Esophagus squamous epithelium (tissue), 5 donors: ENCODE data around the gene JAML. TPM values are rescaled to one million over a fixed set of nuclear protein-coding genes. Genes with fewer than 3 reads are reported as not detected.

Experiments
- DNase-seq: peaks from one replicate; lab custom pipeline; 2025; lab: John Stamatoyannopoulos, UW
- H3K27ac ChIP-seq, 4 donors: fragments of 200-600 bp; sonication (generic); one replicate each; pipeline ENCODE4 v1.5.1; 2016 to 2019; ENCODE audit warnings: mild to moderate bottlenecking in 1 of 4
- H3K27me3 ChIP-seq, 4 donors: fragments of 200-600 bp; sonication (generic); 1 replicate in 3 of 4; 2 replicates in 1 of 4; pipeline versions ENCODE4 v1.5.1 to v1.6.0; 2017 to 2021; ENCODE audit warnings: antibody characterized with exemption in 1 of 4
- H3K36me3 ChIP-seq, 3 donors: fragments of 200-600 bp; sonication (generic); one replicate each; pipeline ENCODE4 v1.5.1; 2016 to 2019
- H3K4me1 ChIP-seq, 3 donors: fragments of 200-600 bp; sonication (generic); one replicate each; pipeline ENCODE4 v1.5.1; 2017 to 2019
- H3K4me3 ChIP-seq, 4 donors: fragments of 200-600 bp; sonication (generic); 1 replicate in 3 of 4; 2 replicates in 1 of 4; pipeline ENCODE4 v1.5.1; 2016 to 2019; ENCODE audit warnings: mild to moderate bottlenecking in 2 of 4, moderate library complexity in 1 of 4
- H3K9me3 ChIP-seq, 3 donors: fragments of 200-600 bp; sonication (generic); one replicate each; pipeline ENCODE4 v1.5.1; 2016 to 2019
- POLR2A ChIP-seq, 4 donors: fragments of 450-650 bp; IDR thresholded peaks; one replicate each; pipeline ENCODE4 v1.6.1; 2017; ENCODE audit warnings: antibody characterized with exemption in 4 of 4, mild to moderate bottlenecking in 4 of 4, moderate library complexity in 3 of 4
- WGBS, 2 donors: methylation state at CpG; one replicate each; pipeline ENCODE4 v1.1.5; 2018; 5-methylcytosine and 5-hydroxymethylcytosine counted together
- intact Hi-C: fragments of 100-400 bp; cut with DNase I; formaldehyde crosslinking; loops from one replicate; pipeline ENCODE4 v1.15.0; 2022
- total RNA-seq, 4 donors: library from RNA; depleted of rRNA; stranded (reverse); fragments of >200 nt; gene quantifications; one replicate each; pipeline ENCODE4 v1.1.0, GENCODE V29; 2016
- TF ChIP-seq, protein P1 (sequence below), 6 experiments: fragments of 450-650 bp in 4 of 6; fragments of 200-600 bp in 2 of 6; sonication (generic) in 2 of 6; IDR thresholded peaks; one replicate each; pipeline ENCODE4 v1.5.1; 2016 to 2019; ENCODE audit warnings: antibody characterized with exemption in 6 of 6, mild to moderate bottlenecking in 4 of 6, moderate library complexity in 4 of 6
- donor health status: DM: yes; HTN: yes; CAD: no.

The JAML gene
- total RNA-seq, 4 donors from 2014 or later = 2.2 to 17.9 (median 9.5) TPM

DNA sequence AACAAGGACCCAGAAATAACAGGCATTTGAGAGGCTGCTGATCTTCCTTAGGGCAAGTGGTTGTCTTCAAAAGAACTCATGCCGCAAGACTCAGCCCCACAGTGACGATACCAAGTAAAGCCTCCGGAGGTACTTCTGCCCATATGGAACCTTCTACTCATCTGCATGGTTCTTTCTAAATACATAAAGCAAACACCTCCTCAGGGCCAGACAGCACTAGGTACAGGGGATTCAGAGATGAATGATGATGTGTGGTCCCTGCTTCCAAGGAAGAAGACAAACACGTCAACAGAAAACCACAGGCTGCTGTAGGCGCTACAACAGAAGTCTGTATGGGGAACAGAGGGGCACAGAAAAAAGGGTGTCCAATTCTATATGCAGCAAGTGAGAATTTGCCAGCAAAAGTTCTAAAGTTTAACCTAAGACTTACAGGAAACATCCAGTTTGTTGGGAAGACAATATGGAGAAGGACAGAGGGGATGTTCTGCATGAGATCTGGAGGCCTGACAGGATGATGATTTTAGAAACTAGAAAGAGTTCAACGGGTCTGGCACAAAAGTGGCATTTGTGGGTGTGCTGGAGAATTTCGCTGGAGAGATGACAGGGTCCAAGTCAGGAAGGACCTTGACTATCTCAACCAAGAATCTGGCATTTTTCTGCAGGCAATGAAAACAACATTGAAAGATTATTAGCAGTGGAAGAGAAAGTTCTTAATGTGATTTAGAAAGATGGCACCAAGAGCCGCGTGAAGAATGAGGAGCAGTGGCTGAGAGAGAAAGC lies 23.7 kb downstream of the JAML start:
- no peak for DNase-seq
- peaks cover 0 to 14% (median 7%) of the 10 kb centered on the region in 3 donors for H3K4me1 ChIP-seq
- WGBS, 2 donors = 80 to 89% methylated on average over 9 of the region's 9 CpGs
- H3K36me3 ChIP-seq = no peaks in the 10 kb centered on the region
- H3K9me3 ChIP-seq = no peaks in the 10 kb centered on the region
- TF ChIP-seq, protein P1, sequence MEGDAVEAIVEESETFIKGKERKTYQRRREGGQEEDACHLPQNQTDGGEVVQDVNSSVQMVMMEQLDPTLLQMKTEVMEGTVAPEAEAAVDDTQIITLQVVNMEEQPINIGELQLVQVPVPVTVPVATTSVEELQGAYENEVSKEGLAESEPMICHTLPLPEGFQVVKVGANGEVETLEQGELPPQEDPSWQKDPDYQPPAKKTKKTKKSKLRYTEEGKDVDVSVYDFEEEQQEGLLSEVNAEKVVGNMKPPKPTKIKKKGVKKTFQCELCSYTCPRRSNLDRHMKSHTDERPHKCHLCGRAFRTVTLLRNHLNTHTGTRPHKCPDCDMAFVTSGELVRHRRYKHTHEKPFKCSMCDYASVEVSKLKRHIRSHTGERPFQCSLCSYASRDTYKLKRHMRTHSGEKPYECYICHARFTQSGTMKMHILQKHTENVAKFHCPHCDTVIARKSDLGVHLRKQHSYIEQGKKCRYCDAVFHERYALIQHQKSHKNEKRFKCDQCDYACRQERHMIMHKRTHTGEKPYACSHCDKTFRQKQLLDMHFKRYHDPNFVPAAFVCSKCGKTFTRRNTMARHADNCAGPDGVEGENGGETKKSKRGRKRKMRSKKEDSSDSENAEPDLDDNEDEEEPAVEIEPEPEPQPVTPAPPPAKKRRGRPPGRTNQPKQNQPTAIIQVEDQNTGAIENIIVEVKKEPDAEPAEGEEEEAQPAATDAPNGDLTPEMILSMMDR (IDR thresholded peaks at IDR 0.05) = no peak
- TF ChIP-seq POLR2A (IDR thresholded peaks at IDR 0.05) = no peak
- intact Hi-C loops = loop anchor here (5.0 kb wide), 1 partner anchor 91 kb away; no protein-coding TSS in a partner anchor
- no peak overlapping the region for H3K4me3 ChIP-seq
- no peak overlapping the region for H3K27ac ChIP-seq
- H3K27me3 ChIP-seq = no peaks in the 10 kb centered on the region

DNA sequence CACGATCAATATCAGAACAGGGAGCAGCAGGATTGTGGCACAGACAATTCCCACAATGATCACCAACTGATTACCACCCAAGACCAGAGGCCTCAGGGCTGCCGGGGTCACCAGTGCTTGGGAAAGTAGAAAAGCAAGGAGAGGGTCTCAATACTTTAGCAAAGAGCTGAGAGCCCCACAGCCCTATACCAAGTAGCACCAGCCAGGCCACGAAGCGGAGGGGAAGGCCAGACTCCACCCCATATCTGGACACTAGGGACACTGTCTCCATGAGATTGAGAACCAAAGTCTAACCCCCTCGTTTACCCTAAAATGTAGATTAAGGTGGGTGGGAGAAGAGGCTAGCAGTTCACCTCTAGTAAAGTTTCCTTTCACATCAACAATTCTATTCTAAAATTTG lies 24.3 kb downstream of the JAML start:
- Histone ChIP-seq H3K9me3 (no peaks in the 10 kb centered on the region), H3K27me3 (no peaks in the 10 kb centered on the region), H3K27ac (no peak overlapping the region), H3K36me3 (no peaks in the 10 kb centered on the region), H3K4me3 (no peak overlapping the region), H3K4me1 (peaks cover 0 to 18% (median 9%) of the 10 kb centered on the region in 3 donors)
- DNase-seq = no peak
- 80 to 87% methylated on average over 3 to 5 of the region's 5 CpGs for WGBS, 2 donors
- intact Hi-C loops = loop anchor here (5.0 kb wide), 1 partner anchor 92 kb away; no protein-coding TSS in a partner anchor
- no peak for TF ChIP-seq POLR2A (IDR thresholded peaks at IDR 0.05)
- TF ChIP-seq, protein P1 (IDR thresholded peaks at IDR 0.05) = no peak

DNA sequence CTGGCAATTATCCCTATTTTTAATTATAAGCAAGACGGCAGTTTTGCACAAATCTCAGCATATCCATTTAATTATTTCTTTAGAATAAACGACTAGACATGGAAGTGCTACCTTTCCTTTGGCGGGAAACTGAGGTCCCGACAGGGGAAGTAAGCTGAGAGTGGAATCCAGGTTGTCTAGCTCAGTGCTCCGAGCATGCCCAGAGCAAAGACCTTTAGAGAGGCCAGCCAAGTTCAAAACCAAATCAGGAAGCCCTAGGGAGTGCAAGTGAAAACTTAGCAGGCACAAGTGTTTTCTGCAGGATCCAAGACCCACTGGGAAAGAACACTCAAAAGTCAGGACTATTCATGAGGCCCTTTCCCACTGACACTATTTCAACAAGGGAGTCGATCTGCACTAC lies 25.7 kb downstream of the JAML start:
- H3K4me1 ChIP-seq = peaks cover 0 to 31% (median 15%) of the 10 kb centered on the region in 3 donors
- no peak overlapping the region for H3K27ac ChIP-seq
- H3K9me3 ChIP-seq = no peaks in the 10 kb centered on the region
- no peak for DNase-seq
- H3K27me3 ChIP-seq = no peaks in the 10 kb centered on the region
- H3K4me3 ChIP-seq = no peak overlapping the region
- 81 to 86% methylated on average over 6 of the region's 6 CpGs for WGBS, 2 donors
- no peaks in the 10 kb centered on the region for H3K36me3 ChIP-seq
- no peak for TF ChIP-seq POLR2A (IDR thresholded peaks at IDR 0.05)
- TF ChIP-seq, protein P1 (IDR thresholded peaks at IDR 0.05) = no peak
- intact Hi-C loops = loop anchor here (10.0 kb wide), 1 partner anchor 146 kb away; the partner anchor contains the start of genes CD3D and CD3G

DNA sequence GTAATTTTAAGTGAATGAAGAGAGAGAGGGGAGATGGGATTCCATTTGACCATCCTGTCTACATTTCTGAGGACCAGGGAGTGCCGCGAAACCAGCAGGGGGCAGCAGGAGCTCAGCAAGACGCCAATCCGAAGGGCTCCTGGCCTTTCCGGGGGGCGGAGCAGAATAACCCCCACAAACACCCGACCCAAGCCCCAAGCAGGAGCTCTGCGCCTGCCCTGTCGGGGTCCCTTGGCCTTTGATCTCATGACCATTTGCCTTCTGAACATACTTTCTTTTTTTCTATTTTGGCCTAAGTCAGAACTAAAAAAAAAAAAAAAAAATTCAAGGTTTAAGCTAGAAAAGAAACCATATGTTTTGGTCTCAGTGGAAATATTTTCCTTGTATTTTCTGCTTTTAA lies 26.4 kb downstream of the JAML start:
- DNase-seq = no peak
- H3K9me3 ChIP-seq = no peaks in the 10 kb centered on the region
- WGBS, 2 donors = 0 to 1% methylated on average over 8 to 9 of the region's 9 CpGs
- H3K36me3 ChIP-seq = no peaks in the 10 kb centered on the region
- no peak for TF ChIP-seq POLR2A (IDR thresholded peaks at IDR 0.05)
- TF ChIP-seq, protein P1 (IDR thresholded peaks at IDR 0.05) = peak; percentile 83 to 89 (median 88)
- H3K27ac ChIP-seq = peak overlapping the region in 2 of 4 donors; percentile 35 to 46
- peak overlapping the region in 2 of 4 donors; percentile 19 to 50 for H3K4me3 ChIP-seq
- peaks cover 0 to 35% (median 15%) of the 10 kb centered on the region in 3 donors for H3K4me1 ChIP-seq
- no peaks in the 10 kb centered on the region for H3K27me3 ChIP-seq
- intact Hi-C loops = loop anchor here (10.0 kb wide), 1 partner anchor 146 kb away; the partner anchor contains the start of genes CD3D and CD3G
